Keratinocyte (primary cell): ENCODE data around the gene DENND6A. TPM values are rescaled to one million over a fixed set of nuclear protein-coding genes. Genes with fewer than 3 reads are reported as not detected.

Experiments
- DNase-seq: peaks from one replicate; pipeline ENCODE4 v3.0.0-alpha.2; 2011; ENCODE audit warnings: low read depth, missing footprints, low spot score
- FAIRE-seq: peaks from 2 replicates; lab custom pipeline; 2011; peaks lifted over from hg19 to GRCh38; lab: Jason Lieb, UNC
- H2AFZ ChIP-seq: 2 replicates; pipeline ENCODE4 v1.6.0; 2012; ENCODE audit warnings: low read length, control low read depth, inconsistent platforms; ENCODE audit not compliant: control insufficient read depth
- H3K27ac ChIP-seq: 2 replicates; pipeline ENCODE4 v1.5.1; 2011; ENCODE audit warnings: low read length; ENCODE audit not compliant: control insufficient read depth, insufficient read depth
- H3K27me3 ChIP-seq: 3 replicates; pipeline ENCODE4 v1.6.0; 2011; ENCODE audit warnings: low read length; ENCODE audit not compliant: control insufficient read depth, insufficient read depth; ENCODE audit errors: extremely low read depth
- H3K36me3 ChIP-seq, 2 experiments: 2 replicates in 1 of 2; 3 replicates in 1 of 2; pipeline ENCODE4 v1.5.1; 2011; ENCODE audit warnings: low read length in 2 of 2, mild to moderate bottlenecking in 1 of 2; ENCODE audit not compliant: control insufficient read depth in 2 of 2, insufficient read depth in 2 of 2; ENCODE audit errors: extremely low read depth in 1 of 2
- H3K4me1 ChIP-seq: 3 replicates; pipeline ENCODE4 v1.5.1; 2011; ENCODE audit warnings: low read length; ENCODE audit not compliant: control insufficient read depth, insufficient read depth; ENCODE audit errors: extremely low read depth
- H3K4me2 ChIP-seq: 3 replicates; pipeline ENCODE4 v1.6.0; 2011; ENCODE audit warnings: low read depth, low read length; ENCODE audit not compliant: control insufficient read depth, insufficient read depth; ENCODE audit errors: extremely low read depth
- H3K4me3 ChIP-seq, 3 experiments: fragments of 200-600 bp in 1 of 3; sonication (generic) in 1 of 3; 2 replicates in 2 of 3; 3 replicates in 1 of 3; pipeline ENCODE4 v1.5.1; 2011 to 2016; ENCODE audit warnings: low read length in 3 of 3, mild to moderate bottlenecking in 3 of 3, control low read depth in 2 of 3, inconsistent platforms in 1 of 3, low read depth in 1 of 3, mixed read lengths in 1 of 3, mixed run types in 1 of 3, moderate library complexity in 1 of 3; ENCODE audit not compliant: control insufficient read depth in 2 of 3, insufficient read depth in 2 of 3; ENCODE audit errors: extremely low read depth in 1 of 3
- H3K79me2 ChIP-seq: 2 replicates; pipeline ENCODE4 v1.6.0; 2012; ENCODE audit warnings: low read length; ENCODE audit not compliant: control insufficient read depth, insufficient read depth
- H3K9ac ChIP-seq: 3 replicates; pipeline ENCODE4 v1.6.0; 2011; ENCODE audit warnings: low read length; ENCODE audit not compliant: control insufficient read depth, insufficient read depth; ENCODE audit errors: extremely low read depth
- H3K9me1 ChIP-seq: 3 replicates; pipeline ENCODE4 v1.6.0; 2011; ENCODE audit warnings: low read length; ENCODE audit not compliant: control insufficient read depth, insufficient read depth; ENCODE audit errors: extremely low read depth
- H3K9me3 ChIP-seq: 2 replicates; pipeline ENCODE4 v1.5.1; 2012; ENCODE audit warnings: low read depth, low read length; ENCODE audit not compliant: control insufficient read depth
- H4K20me1 ChIP-seq: 3 replicates; pipeline ENCODE4 v1.6.0; 2011; ENCODE audit warnings: low read length; ENCODE audit not compliant: control insufficient read depth, insufficient read depth; ENCODE audit errors: extremely low read depth
- CTCF ChIP-seq, 3 experiments: IDR thresholded peaks in 1 of 3; conservative IDR thresholded peaks in 1 of 3; optimal IDR thresholded peaks in 1 of 3; 2 replicates in 2 of 3; 3 replicates in 1 of 3; pipeline versions ENCODE3 to v1.5.1; 2011; ENCODE audit warnings: low read length in 3 of 3, mild to moderate bottlenecking in 3 of 3, moderate library complexity in 2 of 3, control low read depth in 1 of 3, inconsistent platforms in 1 of 3; ENCODE audit not compliant: insufficient read depth in 2 of 3; ENCODE audit errors: extremely low read depth in 1 of 3
- EZH2 ChIP-seq: IDR thresholded peaks from one replicate; pipeline ENCODE4 v1.6.1; 2012; ENCODE audit warnings: inconsistent platforms, mild to moderate bottlenecking, low read length, moderate library complexity
- dilution Hi-C: fragments of 300-500 bp; cut with MboI; formaldehyde crosslinking; loops from one replicate; pipeline ENCODE4 v1.7.0; 2020; ENCODE audit warnings: low sequenced_read_pairs; ENCODE audit not compliant: extremely low pct_ligation_motif_present
- polyA plus RNA-seq, 5 experiments: library from polyadenylated mRNA; depleted of rRNA in 3 of 5; stranded (reverse) in 3 of 5; stranded (forward) in 1 of 5; unstranded in 1 of 5; fragments of >200 nt; gene quantifications; 1 replicate in 1 of 5; 2 replicates in 3 of 5; 3 replicates in 1 of 5; pipeline versions ENCODE4 v1.2.1 to v1.2.3, GENCODE V29; 2011 to 2012; ENCODE audit warnings: missing spikeins in 2 of 5, low read depth in 1 of 5, low replicate concordance in 1 of 5

The DENND6A gene
- polyA plus RNA-seq, 1 donor (not counting 4 experiments of a cell fraction or from before 2014, with no cell fraction given): 22.8 TPM

GRCh38 chr3:57647292-57647940, 45.5 kb downstream of the DENND6A start:
- peaks cover 6% of the 10 kb centered on the region for H3K4me1 ChIP-seq
- H3K79me2 ChIP-seq: peaks cover 16% of the 10 kb centered on the region
- no peaks in the 10 kb centered on the region for H3K9me1 ChIP-seq
- H3K27ac ChIP-seq: peak overlapping the region; percentile 19
- peak overlapping the region; percentile 11 for H3K4me2 ChIP-seq
- no peak overlapping the region for H3K4me3 ChIP-seq
- peaks cover 9 to 23% of the 10 kb centered on the region in 2 experiments for H3K36me3 ChIP-seq
- no peak overlapping the region for H2AFZ ChIP-seq
- no peak for DNase-seq
- no peak for TF ChIP-seq CTCF (optimal IDR thresholded peaks at IDR 0.05 in 1 of 3, IDR thresholded peaks at IDR 0.05 in 1 of 3, conservative IDR thresholded peaks at IDR 0.05 in 1 of 3; ENCODE audit: extremely low read depth in 1 of 3, insufficient read depth in 2 of 3, low read length in 3 of 3)
- TF ChIP-seq EZH2: no peak
- no peak overlapping the region for H3K9ac ChIP-seq
- peak; percentile 13 for FAIRE-seq
- dilution Hi-C loops: no loop called here
- H3K9me3 ChIP-seq: no peaks in the 10 kb centered on the region
- peaks cover 2% of the 10 kb centered on the region for H4K20me1 ChIP-seq
- H3K27me3 ChIP-seq: no peaks in the 10 kb centered on the region

- Histone ChIP-seq H4K20me1 (peaks cover 2% of the 10 kb centered on the region), H3K4me2 (no peak overlapping the region), H3K9me3 (no peaks in the 10 kb centered on the region), H3K27ac (no peak overlapping the region), H3K27me3 (no peaks in the 10 kb centered on the region), H3K4me1 (peaks cover 6% of the 10 kb centered on the region), H3K9ac (no peak overlapping the region), H3K4me3 (no peak overlapping the region), H3K9me1 (no peaks in the 10 kb centered on the region), H3K79me2 (peaks cover 16% of the 10 kb centered on the region), H2AFZ (no peak overlapping the region), H3K36me3 (peaks cover 9 to 18% of the 10 kb centered on the region in 2 experiments)
- FAIRE-seq (peak; percentile 53), DNase-seq (peak; percentile 32)
- no peak for TF ChIP-seq EZH2
- TF ChIP-seq CTCF (optimal IDR thresholded peaks at IDR 0.05 in 1 of 3, IDR thresholded peaks at IDR 0.05 in 1 of 3, conservative IDR thresholded peaks at IDR 0.05 in 1 of 3; ENCODE audit: extremely low read depth in 1 of 3, insufficient read depth in 2 of 3, low read length in 3 of 3): peak in 2 of 3 experiments; percentile 23 to 45
- dilution Hi-C loops: no loop called here
Observed at GRCh38 chr3:57646723-57647122, 46.2 kb downstream of the DENND6A start.
